Panc1 (cell line): ENCODE measurements around the gene MLLT10.

Experiments
- CTCF ChIP-seq: fragments of 450-650 bp; IDR thresholded peaks from 2 replicates; pipeline ENCODE4 v1.5.1; 2017; ENCODE audit warnings: mild to moderate bottlenecking
- POLR2AphosphoS5 ChIP-seq: IDR thresholded peaks from 2 replicates; pipeline ENCODE4 v1.6.1; 2012; ENCODE audit warnings: mild to moderate bottlenecking, low read depth, low read length, moderate library complexity
- REST ChIP-seq, 2 experiments: IDR thresholded peaks; 2 replicates each; pipeline ENCODE4 v1.6.1; 2011 to 2012; ENCODE audit warnings: low read depth in 2 of 2, control low read depth in 1 of 2, low read length in 1 of 2, mild to moderate bottlenecking in 1 of 2, moderate library complexity in 1 of 2; ENCODE audit not compliant: insufficient read depth in 1 of 2
- SIN3A ChIP-seq: IDR thresholded peaks from 2 replicates; pipeline ENCODE4 v1.6.1; 2012; ENCODE audit warnings: low read depth, mild to moderate bottlenecking, low read length, moderate library complexity, borderline replicate concordance; ENCODE audit not compliant: insufficient read depth
- TCF7L2 ChIP-seq: IDR thresholded peaks from 2 replicates; pipeline ENCODE4 v1.6.1; 2011; ENCODE audit warnings: mild to moderate bottlenecking, low read depth, low read length, inconsistent platforms

GRCh38 chr10:21524526-21525366 lies 9.3 kb upstream of the MLLT10 start:
- TF ChIP-seq CTCF = no peak
- TF ChIP-seq POLR2AphosphoS5 = no peak
- TF ChIP-seq SIN3A = no peak
- no peak for TF ChIP-seq TCF7L2
- TF ChIP-seq REST (IDR thresholded peaks at IDR 0.05; ENCODE audit: insufficient read depth in 1 of 2, low read depth in 2 of 2, low read length in 1 of 2) = no peak
